Gastroesophageal sphincter (tissue), 4 donors: ENCODE data around the gene RIMS1. TPM values are rescaled to one million over a fixed set of nuclear protein-coding genes. Genes with fewer than 3 reads are reported as not detected.

Experiments used
- ATAC-seq: fragments of 150-250 bp; one replicate; pipeline ENCODE4 v1.9.1; 2016; ENCODE audit warnings: mild to moderate bottlenecking, moderate library complexity
- H3K27ac ChIP-seq, 4 donors: fragments of 200-600 bp; sonication (generic) in 3 of 4; 1 replicate in 3 of 4; 2 replicates in 1 of 4; pipeline ENCODE4 v1.5.1; 2016 to 2019
- H3K27me3 ChIP-seq: fragments of 200-600 bp; sonication (generic); one replicate; pipeline ENCODE4 v1.5.1; 2019
- H3K36me3 ChIP-seq, 2 donors: fragments of 200-600 bp; sonication (generic); one replicate each; pipeline ENCODE4 v1.5.1; 2019; ENCODE audit warnings: control low read depth in 1 of 2
- H3K4me1 ChIP-seq, 3 donors: fragments of 200-600 bp; sonication (generic); 1 replicate in 2 of 3; 2 replicates in 1 of 3; pipeline ENCODE4 v1.5.1; 2016 to 2019; ENCODE audit warnings: control low read depth in 2 of 3
- H3K4me3 ChIP-seq, 2 donors: fragments of 200-600 bp; sonication (generic); one replicate each; pipeline ENCODE4 v1.5.1; 2019; ENCODE audit warnings: mild to moderate bottlenecking in 1 of 2, moderate library complexity in 1 of 2
- H3K9me3 ChIP-seq, 3 donors: fragments of 200-600 bp; sonication (generic); one replicate each; pipeline ENCODE4 v1.5.1; 2017 to 2019; ENCODE audit warnings: control low read depth in 2 of 3
- EP300 ChIP-seq: sonication (generic); formaldehyde crosslinking; IDR thresholded peaks from one replicate; pipeline ENCODE4 v1.6.1; 2017; ENCODE audit warnings: antibody characterized with exemption, mild to moderate bottlenecking
- POLR2A ChIP-seq, 2 donors: fragments of 450-650 bp; IDR thresholded peaks; one replicate each; pipeline ENCODE4 v1.6.1; 2017; ENCODE audit warnings: antibody characterized with exemption in 2 of 2, mild to moderate bottlenecking in 2 of 2, moderate library complexity in 1 of 2
- POLR2AphosphoS5 ChIP-seq: sonication (generic); formaldehyde crosslinking; IDR thresholded peaks from one replicate; pipeline ENCODE4 v1.6.1; 2017; ENCODE audit warnings: antibody characterized with exemption
- WGBS, 2 donors: methylation state at CpG; one replicate each; pipeline ENCODE4 v1.1.5; 2018; ENCODE audit warnings: low coverage in 1 of 2; 5-methylcytosine and 5-hydroxymethylcytosine counted together
- total RNA-seq, 4 donors: library from RNA; depleted of rRNA; stranded (reverse); fragments of >200 nt; gene quantifications; one replicate each; pipeline ENCODE4 v1.1.0, GENCODE V29; 2016
- TF ChIP-seq, protein P1 (sequence below), 4 experiments: fragments of 200-600 bp in 2 of 4; fragments of 450-650 bp in 2 of 4; sonication (generic) in 1 of 4; IDR thresholded peaks; one replicate each; pipeline ENCODE4 v1.5.1; 2017 to 2019; ENCODE audit warnings: antibody characterized with exemption in 4 of 4, mild to moderate bottlenecking in 2 of 4, moderate library complexity in 2 of 4

Gene RIMS1
- total RNA-seq, 4 donors from 2014 or later, result 9.3 to 66.5 (median 17.7) TPM

DNA sequence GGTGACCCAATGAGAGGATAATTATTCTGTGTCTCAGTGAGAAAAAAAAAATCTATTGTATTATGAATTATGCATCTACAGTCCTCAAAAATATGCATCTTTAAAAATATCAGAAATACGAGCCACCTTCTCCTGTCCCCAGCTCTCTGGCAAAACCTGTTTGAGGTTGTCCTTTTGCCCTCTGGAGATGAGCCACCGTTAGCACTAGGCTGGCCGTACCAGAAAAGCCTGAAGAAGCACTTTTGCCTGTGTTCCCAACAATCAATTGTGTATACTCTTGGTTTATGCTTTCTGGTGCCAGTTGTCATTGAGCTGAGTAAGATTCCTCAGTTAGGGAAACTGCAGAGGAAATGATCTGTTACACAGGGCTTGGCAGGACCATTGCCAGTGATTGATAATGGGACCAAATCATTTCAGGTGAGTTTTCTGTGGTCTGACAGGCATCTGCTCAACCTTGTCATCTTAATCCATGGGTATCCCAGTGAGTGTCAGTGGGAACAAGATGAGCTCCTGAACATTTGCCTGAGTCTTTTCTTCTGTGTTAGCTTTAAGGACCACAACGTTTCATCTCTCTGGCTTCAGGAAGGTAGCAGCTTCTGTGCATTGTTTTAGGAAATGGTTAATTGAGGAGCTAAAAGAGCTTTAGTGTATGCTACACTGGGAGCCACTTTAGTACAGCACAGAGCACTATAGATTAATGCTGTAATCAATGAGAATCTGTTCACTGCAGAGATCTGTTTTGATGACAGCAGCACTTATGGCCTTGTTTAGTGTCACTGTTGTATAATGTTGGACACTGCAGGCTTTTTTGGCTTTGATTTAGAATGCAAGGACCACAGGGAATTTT, 330.1 kb downstream of the RIMS1 start:
- H3K36me3 ChIP-seq, result no peaks in the 10 kb centered on the region
- TF ChIP-seq POLR2AphosphoS5 (no peak), EP300 (no peak), POLR2A (IDR thresholded peaks at IDR 0.05) (no peak)
- TF ChIP-seq, protein P1, sequence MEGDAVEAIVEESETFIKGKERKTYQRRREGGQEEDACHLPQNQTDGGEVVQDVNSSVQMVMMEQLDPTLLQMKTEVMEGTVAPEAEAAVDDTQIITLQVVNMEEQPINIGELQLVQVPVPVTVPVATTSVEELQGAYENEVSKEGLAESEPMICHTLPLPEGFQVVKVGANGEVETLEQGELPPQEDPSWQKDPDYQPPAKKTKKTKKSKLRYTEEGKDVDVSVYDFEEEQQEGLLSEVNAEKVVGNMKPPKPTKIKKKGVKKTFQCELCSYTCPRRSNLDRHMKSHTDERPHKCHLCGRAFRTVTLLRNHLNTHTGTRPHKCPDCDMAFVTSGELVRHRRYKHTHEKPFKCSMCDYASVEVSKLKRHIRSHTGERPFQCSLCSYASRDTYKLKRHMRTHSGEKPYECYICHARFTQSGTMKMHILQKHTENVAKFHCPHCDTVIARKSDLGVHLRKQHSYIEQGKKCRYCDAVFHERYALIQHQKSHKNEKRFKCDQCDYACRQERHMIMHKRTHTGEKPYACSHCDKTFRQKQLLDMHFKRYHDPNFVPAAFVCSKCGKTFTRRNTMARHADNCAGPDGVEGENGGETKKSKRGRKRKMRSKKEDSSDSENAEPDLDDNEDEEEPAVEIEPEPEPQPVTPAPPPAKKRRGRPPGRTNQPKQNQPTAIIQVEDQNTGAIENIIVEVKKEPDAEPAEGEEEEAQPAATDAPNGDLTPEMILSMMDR (IDR thresholded peaks at IDR 0.05), result no peak
- ATAC-seq, result no peak
- H3K9me3 ChIP-seq, result no peaks in the 10 kb centered on the region
- H3K27ac ChIP-seq, result no peak overlapping the region
- no peaks in the 10 kb centered on the region for H3K27me3 ChIP-seq
- WGBS, 2 donors, result 31 to 78% methylated on average over 4 of the region's 4 CpGs
- no peak overlapping the region for H3K4me3 ChIP-seq
- H3K4me1 ChIP-seq, result no peaks in the 10 kb centered on the region

DNA sequence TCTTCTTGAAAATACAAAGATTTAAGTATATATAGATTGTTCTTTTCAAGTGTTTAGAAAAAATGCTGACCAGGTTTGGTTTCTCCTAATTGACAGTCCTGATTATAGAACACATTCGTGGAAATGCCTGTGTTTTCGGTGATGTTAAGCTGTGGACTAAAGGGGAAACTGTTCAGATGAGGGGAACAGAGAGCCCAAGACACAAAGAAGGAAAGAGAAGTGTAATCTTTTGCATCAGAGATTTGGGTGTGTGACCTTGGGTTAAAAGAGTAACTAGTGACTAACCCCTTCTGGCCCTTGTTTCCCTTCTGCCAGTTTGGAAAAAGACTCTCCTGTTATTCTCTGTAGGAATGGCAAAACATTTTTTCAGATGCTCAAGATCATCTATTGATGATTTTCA, 331.3 kb downstream of the RIMS1 start:
- Histone ChIP-seq H3K4me1 (no peaks in the 10 kb centered on the region), H3K36me3 (no peaks in the 10 kb centered on the region), H3K27me3 (no peaks in the 10 kb centered on the region), H3K27ac (no peak overlapping the region), H3K4me3 (no peak overlapping the region), H3K9me3 (no peaks in the 10 kb centered on the region)
- TF ChIP-seq POLR2A (IDR thresholded peaks at IDR 0.05), result no peak
- TF ChIP-seq POLR2AphosphoS5, result no peak
- TF ChIP-seq, protein P1 (IDR thresholded peaks at IDR 0.05), result no peak
- TF ChIP-seq EP300, result no peak
- 86 to 94% methylated on average over 2 of the region's 2 CpGs for whole genome bisulfite sequencing, 2 donors
- no peak for ATAC-seq

DNA sequence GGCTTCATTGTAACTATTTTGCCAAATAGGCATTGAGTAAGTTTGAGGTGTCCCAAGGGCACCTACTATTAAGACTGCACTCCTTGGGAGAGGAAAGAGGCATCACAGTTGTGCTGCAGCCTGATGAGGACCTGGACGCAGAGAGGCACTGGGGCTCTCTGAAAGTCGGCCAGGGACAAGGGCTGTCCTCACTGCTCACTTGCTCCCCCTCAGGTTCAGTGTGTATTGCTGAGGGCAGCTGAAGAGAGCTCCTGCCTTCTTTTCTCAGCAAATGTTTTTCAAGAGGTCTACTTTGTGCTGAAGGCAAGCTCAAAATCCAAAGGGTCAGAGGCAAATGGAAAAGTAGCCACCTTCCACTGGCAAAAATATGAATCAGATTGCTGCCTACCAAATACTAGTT, 331.8 kb downstream of the RIMS1 start:
- no peak overlapping the region for H3K4me3 ChIP-seq
- no peak for ATAC-seq
- H3K9me3 ChIP-seq, result no peaks in the 10 kb centered on the region
- no peak for TF ChIP-seq POLR2A (IDR thresholded peaks at IDR 0.05)
- TF ChIP-seq, protein P1 (IDR thresholded peaks at IDR 0.05), result peak in 1 of 4 experiments; percentile 20
- 16 to 18% methylated on average over 2 of the region's 2 CpGs for WGBS, 2 donors
- H3K36me3 ChIP-seq, result no peaks in the 10 kb centered on the region
- no peak overlapping the region for H3K27ac ChIP-seq
- no peaks in the 10 kb centered on the region for H3K27me3 ChIP-seq
- H3K4me1 ChIP-seq, result no peaks in the 10 kb centered on the region

DNA sequence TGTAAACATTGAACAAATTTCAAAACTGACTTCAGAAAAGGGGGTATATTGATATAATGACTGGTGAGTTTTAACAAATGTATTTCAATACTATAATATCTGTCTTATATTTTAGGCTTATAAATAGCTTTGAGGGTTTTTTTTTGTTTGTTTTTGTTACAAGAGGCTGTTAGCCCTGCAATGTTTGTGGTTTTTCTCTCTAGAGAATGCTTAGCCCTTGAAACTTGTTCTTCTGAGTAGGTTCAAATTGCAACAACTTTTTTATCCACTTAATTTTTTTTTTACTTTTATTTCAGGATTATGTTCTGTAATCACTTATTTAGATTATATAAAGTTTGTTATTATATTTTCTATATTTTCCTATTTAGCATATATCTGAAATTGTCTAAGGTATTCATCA, 333.2 kb downstream of the RIMS1 start:
- Histone ChIP-seq H3K4me1 (no peaks in the 10 kb centered on the region), H3K4me3 (no peak overlapping the region), H3K27me3 (no peaks in the 10 kb centered on the region), H3K9me3 (no peaks in the 10 kb centered on the region), H3K27ac (no peak overlapping the region), H3K36me3 (no peaks in the 10 kb centered on the region)
- TF ChIP-seq POLR2AphosphoS5, result no peak
- TF ChIP-seq, protein P1 (IDR thresholded peaks at IDR 0.05), result no peak
- TF ChIP-seq EP300, result no peak
- TF ChIP-seq POLR2A (IDR thresholded peaks at IDR 0.05), result no peak
- ATAC-seq, result no peak

DNA sequence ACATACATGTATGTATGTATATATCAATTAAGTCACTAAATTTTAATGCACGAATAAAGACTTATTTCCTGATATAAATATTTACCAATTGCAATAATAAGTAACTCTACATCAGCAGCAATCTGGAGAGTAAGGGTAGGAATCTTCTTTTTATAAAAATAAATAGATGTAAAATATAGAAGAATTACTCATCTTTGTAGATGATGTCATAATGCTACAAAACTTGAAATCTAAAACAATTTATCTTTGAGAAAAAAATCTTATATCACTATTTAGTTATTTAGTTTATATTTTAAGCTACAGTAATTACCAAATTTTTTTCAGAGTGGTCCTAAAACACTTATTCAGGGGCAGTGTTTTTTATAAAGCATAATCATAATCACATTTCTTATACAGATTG, 351.7 kb downstream of the RIMS1 start:
- no peak for ATAC-seq
- no peaks in the 10 kb centered on the region for H3K36me3 ChIP-seq
- no peaks in the 10 kb centered on the region for H3K4me1 ChIP-seq
- H3K9me3 ChIP-seq, result no peaks in the 10 kb centered on the region
- 0% methylated on average over 1 of the region's 1 CpG for WGBS, 2 donors
- no peaks in the 10 kb centered on the region for H3K27me3 ChIP-seq
- no peak overlapping the region for H3K27ac ChIP-seq
- TF ChIP-seq, protein P1 (IDR thresholded peaks at IDR 0.05), result no peak
- no peak for TF ChIP-seq POLR2AphosphoS5
- TF ChIP-seq POLR2A (IDR thresholded peaks at IDR 0.05), result no peak
- TF ChIP-seq EP300, result no peak
- no peak overlapping the region for H3K4me3 ChIP-seq
